Osteoblast (primary cell): ENCODE measurements around the gene GPATCH4. TPM values are rescaled to one million over a fixed set of nuclear protein-coding genes. Genes with fewer than 3 reads are reported as not detected.

Experiments used
- DNase-seq: peaks from one replicate; pipeline ENCODE4 v3.0.0; 2011; ENCODE audit warnings: low spot score, mixed read lengths; ENCODE audit not compliant: insufficient read length; ENCODE audit errors: missing footprints
- H2AFZ ChIP-seq: 2 replicates; pipeline ENCODE4 v1.6.0; 2011; ENCODE audit warnings: mild to moderate bottlenecking, low read length
- H3K27ac ChIP-seq: 2 replicates; pipeline ENCODE4 v1.5.1; 2011; ENCODE audit warnings: mild to moderate bottlenecking, low read depth, low read length, moderate library complexity
- H3K27me3 ChIP-seq: 2 replicates; pipeline ENCODE4 v1.6.0; 2012; ENCODE audit warnings: mild to moderate bottlenecking, control low read depth, inconsistent platforms, low read length, moderate library complexity; ENCODE audit not compliant: insufficient read depth
- H3K36me3 ChIP-seq: 2 replicates; pipeline ENCODE4 v1.5.1; 2011; ENCODE audit warnings: mild to moderate bottlenecking, low read length, control low read depth, moderate library complexity; ENCODE audit not compliant: insufficient read depth
- H3K4me1 ChIP-seq: 2 replicates; pipeline ENCODE4 v1.5.1; 2011; ENCODE audit warnings: mild to moderate bottlenecking, low read length, control low read depth, moderate library complexity; ENCODE audit not compliant: insufficient read depth
- H3K4me2 ChIP-seq: 2 replicates; pipeline ENCODE4 v1.6.0; 2011; ENCODE audit warnings: mild to moderate bottlenecking, low read length; ENCODE audit not compliant: insufficient read depth
- H3K4me3 ChIP-seq: fragments of 200-600 bp; sonication (generic); 3 replicates; pipeline ENCODE4 v1.5.1; 2012; ENCODE audit warnings: mild to moderate bottlenecking, low read length, inconsistent platforms; ENCODE audit not compliant: insufficient read depth
- H3K79me2 ChIP-seq: 2 replicates; pipeline ENCODE4 v1.6.0; 2012; ENCODE audit warnings: mild to moderate bottlenecking, low read length, control low read depth, inconsistent platforms; ENCODE audit not compliant: insufficient read depth
- H3K9me3 ChIP-seq: 2 replicates; pipeline ENCODE4 v1.5.1; 2011; ENCODE audit warnings: low read depth, low read length, control low read depth
- H4K20me1 ChIP-seq: 2 replicates; pipeline ENCODE4 v1.6.0; 2012; ENCODE audit warnings: mild to moderate bottlenecking, low read length, control low read depth; ENCODE audit not compliant: insufficient read depth
- total RNA-seq: library from RNA; depleted of rRNA; stranded (reverse); fragments of >200 nt; gene quantifications from 2 replicates; pipeline ENCODE4 v1.2.3, GENCODE V29; 2012
- TF ChIP-seq, protein P1 (sequence below): IDR thresholded peaks from 2 replicates; pipeline ENCODE4 v1.5.1; 2011; ENCODE audit warnings: mild to moderate bottlenecking, low read depth, low read length, moderate library complexity; ENCODE audit errors: extremely low read depth

The GPATCH4 gene
- total RNA-seq, 1 donor = 8.0 TPM

DNA sequence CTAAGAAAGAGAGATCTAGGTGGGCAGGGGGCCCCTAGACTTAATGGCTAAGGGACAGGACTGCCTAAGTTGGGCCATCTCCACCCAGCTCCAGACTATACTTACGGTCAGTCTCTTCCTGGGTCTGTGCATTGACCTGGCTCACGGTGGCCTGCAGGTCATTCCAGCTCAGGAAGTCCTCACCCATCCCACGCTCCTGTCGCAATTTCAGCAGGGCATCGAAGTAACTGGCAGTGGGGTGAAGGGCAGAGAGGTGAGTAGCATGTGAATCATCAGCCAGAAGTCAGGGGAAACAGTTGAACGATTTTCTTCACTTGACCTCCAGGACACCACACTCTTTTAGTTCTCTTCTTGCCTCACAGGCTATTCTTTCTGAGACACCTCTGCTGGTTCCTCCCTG lies 49.4 kb downstream of the GPATCH4 start:
- TF ChIP-seq, protein P1, sequence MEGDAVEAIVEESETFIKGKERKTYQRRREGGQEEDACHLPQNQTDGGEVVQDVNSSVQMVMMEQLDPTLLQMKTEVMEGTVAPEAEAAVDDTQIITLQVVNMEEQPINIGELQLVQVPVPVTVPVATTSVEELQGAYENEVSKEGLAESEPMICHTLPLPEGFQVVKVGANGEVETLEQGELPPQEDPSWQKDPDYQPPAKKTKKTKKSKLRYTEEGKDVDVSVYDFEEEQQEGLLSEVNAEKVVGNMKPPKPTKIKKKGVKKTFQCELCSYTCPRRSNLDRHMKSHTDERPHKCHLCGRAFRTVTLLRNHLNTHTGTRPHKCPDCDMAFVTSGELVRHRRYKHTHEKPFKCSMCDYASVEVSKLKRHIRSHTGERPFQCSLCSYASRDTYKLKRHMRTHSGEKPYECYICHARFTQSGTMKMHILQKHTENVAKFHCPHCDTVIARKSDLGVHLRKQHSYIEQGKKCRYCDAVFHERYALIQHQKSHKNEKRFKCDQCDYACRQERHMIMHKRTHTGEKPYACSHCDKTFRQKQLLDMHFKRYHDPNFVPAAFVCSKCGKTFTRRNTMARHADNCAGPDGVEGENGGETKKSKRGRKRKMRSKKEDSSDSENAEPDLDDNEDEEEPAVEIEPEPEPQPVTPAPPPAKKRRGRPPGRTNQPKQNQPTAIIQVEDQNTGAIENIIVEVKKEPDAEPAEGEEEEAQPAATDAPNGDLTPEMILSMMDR = no peak
- Histone ChIP-seq H3K4me1 (peaks cover 8% of the 10 kb centered on the region), H3K79me2 (no peaks in the 10 kb centered on the region), H3K4me2 (no peak overlapping the region), H3K9me3 (no peaks in the 10 kb centered on the region), H4K20me1 (no peaks in the 10 kb centered on the region), H2AFZ (peak overlapping the region; percentile 54), H3K27ac (peak overlapping the region; percentile 35), H3K27me3 (no peaks in the 10 kb centered on the region), H3K4me3 (no peak overlapping the region), H3K36me3 (peaks cover 49% of the 10 kb centered on the region)
- DNase-seq = no peak

DNA sequence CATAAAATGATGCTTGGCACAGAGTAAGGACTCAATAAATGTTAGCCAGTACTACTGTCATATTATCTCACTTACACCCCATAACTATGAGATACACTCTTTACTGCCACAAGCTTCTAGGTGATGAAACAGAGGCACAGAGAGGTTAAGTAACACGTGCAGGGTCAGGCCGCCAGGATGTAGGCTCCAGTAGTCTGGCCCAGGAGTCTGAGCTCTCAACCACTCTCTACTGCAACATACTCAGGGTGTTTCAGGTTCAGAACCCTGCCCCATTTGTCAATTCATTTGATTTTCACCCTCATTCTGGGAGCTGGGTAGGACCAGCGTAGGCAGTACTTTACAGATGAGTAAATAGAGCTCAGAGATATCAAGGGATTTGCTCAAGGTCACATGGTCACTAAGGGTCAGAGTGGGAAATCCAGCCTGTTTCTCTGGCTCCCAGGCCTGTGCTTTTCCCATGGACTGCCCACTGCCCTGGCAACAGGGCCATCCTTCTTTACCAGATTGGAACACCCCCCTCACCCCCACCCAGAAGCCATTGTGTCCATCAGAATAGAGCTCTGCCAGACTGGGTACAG lies 50.1 kb downstream of the GPATCH4 start:
- DNase-seq = no peak
- Histone ChIP-seq H3K27ac (peak overlapping the region; percentile 35), H2AFZ (no peak overlapping the region), H3K4me3 (no peak overlapping the region), H3K36me3 (peaks cover 48% of the 10 kb centered on the region), H3K79me2 (no peaks in the 10 kb centered on the region), H4K20me1 (no peaks in the 10 kb centered on the region), H3K4me2 (no peak overlapping the region), H3K4me1 (peaks cover 10% of the 10 kb centered on the region), H3K9me3 (no peaks in the 10 kb centered on the region), H3K27me3 (no peaks in the 10 kb centered on the region)
- TF ChIP-seq, protein P1 = no peak

DNA sequence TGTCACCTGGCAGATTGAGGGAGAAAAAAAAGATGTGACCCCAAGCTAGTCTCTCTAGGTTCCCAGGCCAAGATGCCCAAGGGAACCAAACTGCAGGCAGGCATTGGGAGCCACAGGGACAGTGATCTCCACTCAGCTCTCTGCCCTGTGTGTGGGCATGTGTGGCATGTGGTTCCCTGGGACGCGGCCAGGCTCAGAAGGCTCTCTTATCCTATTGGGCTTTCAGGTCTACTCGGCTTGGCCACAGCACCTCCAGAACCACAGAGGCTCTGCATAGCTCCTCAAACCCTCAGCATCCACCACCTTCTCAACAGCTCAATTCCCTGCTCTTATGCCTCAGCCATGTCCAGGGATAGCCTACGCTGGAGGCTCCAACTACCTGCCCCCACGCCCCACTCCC lies 50.9 kb downstream of the GPATCH4 start:
- H2AFZ ChIP-seq = no peak overlapping the region
- no peak for DNase-seq
- H3K4me2 ChIP-seq = no peak overlapping the region
- H3K27me3 ChIP-seq = no peaks in the 10 kb centered on the region
- TF ChIP-seq, protein P1 = no peak
- H4K20me1 ChIP-seq = no peaks in the 10 kb centered on the region
- H3K27ac ChIP-seq = no peak overlapping the region
- H3K9me3 ChIP-seq = no peaks in the 10 kb centered on the region
- peaks cover 41% of the 10 kb centered on the region for H3K36me3 ChIP-seq
- peaks cover 10% of the 10 kb centered on the region for H3K4me1 ChIP-seq
- no peak overlapping the region for H3K4me3 ChIP-seq
- H3K79me2 ChIP-seq = no peaks in the 10 kb centered on the region

DNA sequence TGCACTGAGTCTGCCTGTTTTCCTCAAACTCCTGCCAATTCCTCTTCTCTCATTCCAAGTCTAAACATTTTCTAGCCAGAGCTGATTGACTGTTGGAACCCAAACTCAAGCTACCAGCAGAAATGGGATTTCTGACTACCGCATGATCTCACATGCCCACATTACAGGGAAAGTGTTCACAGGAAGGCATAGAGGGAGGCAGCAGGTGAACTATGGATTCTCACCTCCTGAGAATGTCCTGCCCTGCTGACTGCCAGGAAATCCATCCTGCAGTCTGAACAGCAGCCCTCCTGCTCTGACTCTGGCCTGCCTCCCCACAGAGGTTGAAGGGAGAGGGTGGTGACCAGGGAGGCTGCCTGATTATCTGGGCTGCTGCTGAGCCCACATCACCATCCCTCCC lies 51.4 kb downstream of the GPATCH4 start:
- DNase-seq = no peak
- peaks cover 10% of the 10 kb centered on the region for H3K4me1 ChIP-seq
- H3K79me2 ChIP-seq = no peaks in the 10 kb centered on the region
- no peak overlapping the region for H3K27ac ChIP-seq
- H4K20me1 ChIP-seq = no peaks in the 10 kb centered on the region
- no peak overlapping the region for H2AFZ ChIP-seq
- H3K9me3 ChIP-seq = no peaks in the 10 kb centered on the region
- TF ChIP-seq, protein P1 = no peak
- H3K27me3 ChIP-seq = no peaks in the 10 kb centered on the region
- H3K36me3 ChIP-seq = peaks cover 40% of the 10 kb centered on the region
- no peak overlapping the region for H3K4me3 ChIP-seq
- no peak overlapping the region for H3K4me2 ChIP-seq
